Measurements from ENCODE around the gene RHD.
"Not testable (repeated sequence)": the region's sequence is repeated elsewhere in the genome, so short reads cannot be mapped to it uniquely, and the experiment has no call there.

- TF ChIP-seq CTCF, POLR2A (IDR thresholded peaks at IDR 0.05): not testable (repeated sequence)
These were observed 14.9 kb downstream of the RHD start for GRCh38 chr1:25287164-25287563.

Data from right lobe of liver (tissue), 4 donors.